NCI-H774 (cell line): Measurements from ENCODE around the gene NCOA3.
"Not testable (repeated sequence)": the region's sequence is repeated elsewhere in the genome, so short reads cannot be mapped to it uniquely, and the experiment has no call there.

Experiments used
- DNase-seq: peaks from one replicate; lab custom pipeline; 2025; lab: John Stamatoyannopoulos, UW

NCOA3 gene

GRCh38 chr20:47501116-47501481, 588 bp upstream of the NCOA3 start:
- DNase-seq = no peak

- no peak for DNase-seq
These were observed 868 bp downstream of the NCOA3 start for GRCh38 chr20:47502271-47503239.

- no peak for DNase-seq
These were observed 2.0 kb downstream of the NCOA3 start for GRCh38 chr20:47503685-47504084.

- no peak for DNase-seq
These were observed 4.6 kb downstream of the NCOA3 start for GRCh38 chr20:47506335-47506734.

GRCh38 chr20:47506850-47507249, 5.2 kb downstream of the NCOA3 start:
- DNase-seq = no peak

- DNase-seq = not testable (repeated sequence)
These were observed 5.7 kb downstream of the NCOA3 start for GRCh38 chr20:47507275-47507981.

GRCh38 chr20:47508278-47508677, 6.6 kb downstream of the NCOA3 start:
- DNase-seq = no peak

GRCh38 chr20:47509104-47509661, 7.5 kb downstream of the NCOA3 start:
- no peak for DNase-seq

- DNase-seq = no peak
These were observed 8.0 kb downstream of the NCOA3 start for GRCh38 chr20:47509685-47510084.

GRCh38 chr20:47515843-47516242, 14.2 kb downstream of the NCOA3 start:
- DNase-seq = no peak

- no peak for DNase-seq
These were observed 19.5 kb downstream of the NCOA3 start for GRCh38 chr20:47521059-47521808.

GRCh38 chr20:47524015-47524784, 22.5 kb downstream of the NCOA3 start:
- no peak for DNase-seq

GRCh38 chr20:47527004-47527800, 25.5 kb downstream of the NCOA3 start:
- no peak for DNase-seq

GRCh38 chr20:47529840-47530239, 28.2 kb downstream of the NCOA3 start:
- no peak for DNase-seq

GRCh38 chr20:47531458-47531857, 29.8 kb downstream of the NCOA3 start:
- no peak for DNase-seq

GRCh38 chr20:47532002-47532401, 30.3 kb downstream of the NCOA3 start:
- no peak for DNase-seq

GRCh38 chr20:47533518-47534062, 31.9 kb downstream of the NCOA3 start:
- DNase-seq = no peak

GRCh38 chr20:47534405-47534804, 32.7 kb downstream of the NCOA3 start:
- DNase-seq = no peak

GRCh38 chr20:47535088-47535487, 33.4 kb downstream of the NCOA3 start:
- no peak for DNase-seq

GRCh38 chr20:47535994-47536393, 34.3 kb downstream of the NCOA3 start:
- DNase-seq = no peak
